GM04503 (cell line): ENCODE measurements around the gene SIGMAR1.
"Not testable (repeated sequence)": the region's sequence is repeated elsewhere in the genome, so short reads cannot be mapped to it uniquely, and the experiment has no call there.

Source experiments
- DNase-seq: peaks from one replicate; pipeline ENCODE4 v3.0.0-alpha.2; 2012; ENCODE audit warnings: low read depth

The SIGMAR1 gene

GRCh38 chr9:34654323-34655051, 16.9 kb upstream of the SIGMAR1 start:
- DNase-seq, result no peak

GRCh38 chr9:34653151-34654072, 15.8 kb upstream of the SIGMAR1 start:
- no peak for DNase-seq

DNA sequence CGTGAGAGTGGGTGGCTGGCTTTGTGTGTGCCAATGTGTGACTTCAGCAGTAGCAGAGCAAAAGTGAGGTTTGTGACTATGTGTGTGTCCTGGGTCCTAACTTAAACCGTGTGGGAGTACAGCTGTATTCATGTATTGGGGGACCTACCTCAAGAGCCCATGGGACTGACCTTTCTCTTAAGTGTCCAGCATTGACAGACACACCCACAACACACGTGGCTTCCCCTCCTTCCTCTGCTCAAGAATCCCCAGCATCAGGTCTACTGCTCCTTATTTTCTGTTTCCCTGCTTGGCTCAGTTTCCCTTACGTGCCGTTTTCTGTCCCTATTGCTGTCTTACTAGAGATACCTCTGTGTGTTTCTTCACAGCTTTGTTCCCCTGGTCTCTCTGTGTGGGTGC, 15.0 kb upstream of the SIGMAR1 start:
- DNase-seq, result no peak

DNA sequence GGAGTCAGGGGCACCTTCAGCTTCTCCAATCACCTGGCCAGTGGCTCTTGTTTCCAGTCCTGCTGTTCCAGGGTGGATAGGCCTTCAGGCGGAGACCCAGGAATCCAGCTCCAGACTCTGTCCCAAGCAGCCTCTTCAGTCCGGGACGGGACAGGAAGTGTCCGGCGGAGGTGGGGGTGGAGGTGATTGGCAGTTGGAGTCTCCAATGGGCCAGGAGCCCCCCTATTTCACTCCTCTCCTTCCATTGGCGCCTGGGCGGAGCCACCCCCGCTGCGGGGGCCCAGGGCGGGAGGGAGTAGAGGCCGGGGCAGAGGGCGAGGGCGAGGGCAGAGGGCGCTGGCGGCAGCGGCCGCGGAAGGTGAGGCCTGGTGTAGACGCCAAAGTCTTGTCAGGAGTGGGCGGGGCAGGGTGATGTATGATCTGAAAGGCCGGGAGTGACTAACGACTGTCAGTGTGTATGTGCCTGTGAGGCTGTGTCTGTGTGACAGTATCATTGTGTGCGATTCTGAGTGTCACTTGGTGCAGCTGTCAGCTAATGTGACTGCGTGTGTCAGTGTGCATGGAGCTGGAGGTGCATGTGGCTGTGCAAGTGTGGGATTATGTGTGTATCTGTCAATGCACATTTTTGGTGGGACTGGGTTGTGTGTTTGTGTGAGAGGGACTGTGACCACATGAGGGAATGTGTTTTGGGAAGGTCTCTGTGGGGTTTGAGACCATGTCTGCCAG, 14.5 kb upstream of the SIGMAR1 start, which contains the start of gene IL11RA:
IL11RA (plus strand) TSS at position 310 of the 726 bp plus-strand sequence. CDS start 3,033 bp downstream, outside the sequence.
- DNase-seq, result peak; percentile 72

DNA sequence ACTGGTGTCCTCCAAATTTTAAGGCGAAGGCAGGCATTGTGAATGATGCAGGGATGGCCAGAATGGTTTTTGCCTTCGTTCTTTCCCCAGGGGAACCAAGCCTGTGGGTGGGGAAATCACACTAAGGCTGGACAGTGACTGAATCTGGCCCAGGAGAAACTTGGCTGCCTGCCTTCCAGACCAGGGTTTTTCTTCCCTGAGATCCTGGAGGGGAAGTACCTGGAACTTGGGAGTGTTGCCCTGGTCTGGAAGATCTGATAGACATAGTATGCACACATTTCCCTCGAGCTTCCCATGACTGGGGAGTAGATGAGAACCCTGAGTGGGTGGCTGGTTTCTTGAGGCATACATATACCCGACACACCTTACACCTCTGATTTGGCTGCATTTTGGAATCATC, 13.7 kb upstream of the SIGMAR1 start:
- no peak for DNase-seq

- DNase-seq, result no peak
Observed at GRCh38 chr9:34650816-34651215, 13.2 kb upstream of the SIGMAR1 start.

- DNase-seq, result no peak
Observed at GRCh38 chr9:34648673-34649072, 11.1 kb upstream of the SIGMAR1 start.

- no peak for DNase-seq
Observed at GRCh38 chr9:34647651-34648050, 10.1 kb upstream of the SIGMAR1 start.

GRCh38 chr9:34647084-34647403, 9.5 kb upstream of the SIGMAR1 start:
- no peak for DNase-seq

DNA sequence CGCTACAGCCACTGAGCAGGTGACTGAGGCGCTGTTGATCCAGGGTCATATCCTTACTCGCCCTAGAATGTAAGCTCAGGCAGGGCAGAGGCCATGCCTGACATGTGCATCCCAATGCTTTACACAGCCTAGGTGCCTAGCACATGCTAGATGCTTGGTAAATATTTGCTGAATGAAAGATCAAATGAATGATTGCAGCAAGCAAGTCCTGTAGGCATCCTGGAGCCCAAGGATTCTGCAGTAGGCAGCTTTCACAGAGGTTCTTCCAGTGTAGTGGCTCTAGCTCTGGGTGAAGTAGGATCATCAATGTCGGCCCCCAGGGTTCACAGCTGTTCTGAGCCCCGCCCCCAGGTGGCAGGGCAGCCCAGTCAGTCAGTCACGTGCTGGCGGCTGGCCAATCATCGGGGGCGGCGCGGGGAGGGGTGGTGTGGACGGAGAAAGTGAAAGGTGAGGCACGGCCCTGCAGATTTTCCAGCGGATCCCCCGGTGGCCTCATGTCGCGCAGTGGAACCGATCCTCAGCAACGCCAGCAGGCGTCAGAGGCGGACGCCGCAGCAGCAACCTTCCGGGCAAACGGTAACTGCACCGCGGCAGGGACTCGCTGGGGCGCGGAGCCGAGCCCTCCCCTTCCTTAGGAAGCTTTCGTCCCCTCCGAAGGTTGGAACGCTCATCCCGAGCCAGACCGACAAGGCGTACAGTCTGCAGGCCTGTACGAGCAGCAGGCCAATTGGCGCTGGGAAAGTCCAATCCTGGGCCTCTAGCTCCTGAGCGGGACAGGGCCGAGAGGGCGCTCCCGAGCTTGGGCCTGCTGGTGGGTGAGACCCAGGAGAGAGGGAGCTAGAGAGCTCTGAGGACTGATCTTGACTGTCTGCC, 8.9 kb upstream of the SIGMAR1 start, which contains the start of gene GALT:
GALT (plus strand) TSS at position 465 of the 873 bp plus-strand sequence; CDS start at position 495, 30 bp downstream.
- DNase-seq, result no peak

DNA sequence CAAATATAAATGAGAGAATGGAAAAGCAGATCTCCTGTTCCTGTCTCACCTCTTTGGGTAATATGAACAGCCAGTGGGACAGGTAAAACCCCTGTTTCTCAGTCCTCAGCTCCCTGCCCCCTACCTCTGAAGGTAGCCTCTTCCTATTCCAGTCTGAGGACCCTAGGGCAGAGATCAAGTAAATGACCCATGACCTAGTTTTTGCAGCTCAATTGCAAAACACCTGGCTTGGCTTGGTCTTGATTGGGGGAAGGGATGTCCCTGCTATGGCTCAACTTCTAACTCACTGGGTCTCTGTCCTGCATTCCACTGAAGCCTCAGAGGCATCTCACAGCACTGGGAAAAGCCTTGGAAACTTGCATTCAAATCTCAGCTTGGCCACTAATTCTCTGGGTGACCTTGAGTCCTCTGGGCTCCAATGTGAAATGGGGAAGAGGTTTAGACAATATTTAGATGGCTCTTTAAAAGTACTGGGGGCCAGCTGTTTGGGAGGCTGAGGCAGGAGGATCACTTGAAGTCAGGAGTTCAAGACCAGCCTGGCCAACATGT, 7.3 kb upstream of the SIGMAR1 start:
- DNase-seq, result no peak

DNA sequence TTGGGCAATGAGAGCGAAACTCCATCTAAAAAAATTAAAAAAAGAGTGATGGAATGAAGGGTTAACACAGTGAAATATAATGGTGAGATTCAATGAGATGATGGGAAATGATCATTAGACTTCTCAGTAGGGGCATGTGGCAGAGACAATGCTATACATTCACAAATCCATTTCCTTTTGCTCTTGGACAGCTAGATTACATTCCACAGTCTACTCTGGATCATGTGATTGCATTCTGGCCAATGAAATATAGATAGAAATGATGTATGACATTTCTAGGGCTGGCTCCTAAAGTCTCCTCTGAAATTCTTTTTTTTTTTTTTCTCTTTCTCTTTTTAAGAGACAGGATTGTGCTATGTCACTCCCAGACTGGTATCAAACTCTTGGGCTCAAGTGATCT, 5.1 kb upstream of the SIGMAR1 start:
- no peak for DNase-seq

DNA sequence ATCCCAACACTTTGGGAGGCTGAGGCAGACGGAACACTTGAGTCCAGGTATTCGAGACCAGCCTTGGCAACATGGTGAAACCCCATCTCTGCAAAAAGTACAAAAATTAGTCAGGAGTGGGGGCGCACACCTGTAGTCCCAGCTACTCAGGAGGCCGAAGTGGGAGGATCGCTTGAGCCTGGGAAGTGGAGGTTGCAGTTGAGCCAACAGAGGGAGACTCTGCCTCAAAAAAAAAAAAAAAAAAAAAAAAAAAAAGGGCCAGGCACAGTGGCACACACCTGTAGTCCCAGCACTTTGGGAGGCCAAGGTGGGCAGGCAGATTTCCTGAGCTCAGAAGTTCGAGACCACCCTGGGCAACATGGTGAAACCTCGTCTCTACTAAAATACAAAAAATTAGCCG, 1.7 kb upstream of the SIGMAR1 start:
- DNase-seq, result not testable (repeated sequence)

DNA sequence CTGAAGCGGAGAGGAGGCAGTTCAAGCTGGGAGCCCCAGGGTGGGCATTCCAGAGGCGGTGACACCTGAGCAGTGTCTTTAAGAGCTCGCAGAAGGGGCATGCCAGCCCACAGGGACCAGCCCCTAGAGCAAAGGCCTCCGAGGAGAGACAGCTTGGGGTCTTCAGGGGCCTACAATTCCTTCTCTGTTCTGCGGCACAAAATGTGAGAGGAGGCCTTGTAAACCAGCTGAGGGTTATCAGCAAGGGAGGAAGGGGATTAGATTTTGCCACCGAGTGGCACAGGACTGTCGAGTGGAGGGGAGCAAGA, 505 bp upstream of the SIGMAR1 start:
- no peak for DNase-seq

DNA sequence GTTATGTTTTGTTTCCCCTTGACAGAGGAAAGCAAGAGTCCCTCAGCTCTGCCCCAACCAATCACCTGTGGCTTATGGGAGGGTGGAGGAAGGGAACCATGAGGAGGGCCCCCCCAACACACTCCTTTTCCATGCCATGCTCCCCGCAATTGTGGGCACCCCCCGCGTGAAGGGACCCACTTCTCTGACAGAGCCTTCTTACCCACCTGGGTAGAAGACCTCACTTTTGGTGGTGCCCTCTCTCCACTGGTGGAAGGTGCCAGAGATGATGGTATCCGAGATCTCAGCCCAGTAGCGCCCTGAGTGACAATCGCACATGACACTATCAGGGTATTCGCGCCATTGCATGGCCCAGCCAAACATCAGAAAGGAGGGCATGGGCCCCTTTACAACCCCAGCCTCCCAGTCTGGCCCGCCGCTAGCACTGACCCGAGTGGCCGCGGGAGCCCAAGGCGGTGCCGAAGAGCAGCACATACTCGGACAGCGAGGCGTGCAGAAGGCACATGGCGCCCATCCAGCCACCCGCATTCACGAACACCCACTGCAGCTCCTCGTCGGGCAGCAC, 714 bp downstream of the SIGMAR1 start:
- DNase-seq, result no peak

DNA sequence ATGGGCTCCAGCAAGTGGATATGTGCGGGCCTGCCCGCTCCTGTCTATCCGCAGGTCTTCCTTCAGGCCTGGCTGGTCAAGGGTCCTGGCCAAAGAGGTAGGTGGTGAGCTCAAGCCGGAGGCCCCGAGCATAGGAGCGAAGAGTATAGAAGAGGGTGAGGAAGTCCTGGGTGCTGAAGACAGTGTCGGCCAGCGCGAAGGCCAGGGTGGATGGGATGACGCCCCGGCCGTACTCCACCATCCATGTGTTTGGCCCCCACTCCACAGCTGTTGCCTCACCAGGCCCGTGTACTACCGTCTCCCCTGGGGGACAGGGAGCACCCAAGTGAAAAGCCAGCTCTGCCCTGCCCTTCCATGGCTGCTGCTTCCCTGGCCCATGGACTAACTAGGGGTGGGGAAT, 2.0 kb downstream of the SIGMAR1 start:
- no peak for DNase-seq

- DNase-seq, result no peak
Observed at GRCh38 chr9:34634551-34635248, 2.9 kb downstream of the SIGMAR1 start.

DNA sequence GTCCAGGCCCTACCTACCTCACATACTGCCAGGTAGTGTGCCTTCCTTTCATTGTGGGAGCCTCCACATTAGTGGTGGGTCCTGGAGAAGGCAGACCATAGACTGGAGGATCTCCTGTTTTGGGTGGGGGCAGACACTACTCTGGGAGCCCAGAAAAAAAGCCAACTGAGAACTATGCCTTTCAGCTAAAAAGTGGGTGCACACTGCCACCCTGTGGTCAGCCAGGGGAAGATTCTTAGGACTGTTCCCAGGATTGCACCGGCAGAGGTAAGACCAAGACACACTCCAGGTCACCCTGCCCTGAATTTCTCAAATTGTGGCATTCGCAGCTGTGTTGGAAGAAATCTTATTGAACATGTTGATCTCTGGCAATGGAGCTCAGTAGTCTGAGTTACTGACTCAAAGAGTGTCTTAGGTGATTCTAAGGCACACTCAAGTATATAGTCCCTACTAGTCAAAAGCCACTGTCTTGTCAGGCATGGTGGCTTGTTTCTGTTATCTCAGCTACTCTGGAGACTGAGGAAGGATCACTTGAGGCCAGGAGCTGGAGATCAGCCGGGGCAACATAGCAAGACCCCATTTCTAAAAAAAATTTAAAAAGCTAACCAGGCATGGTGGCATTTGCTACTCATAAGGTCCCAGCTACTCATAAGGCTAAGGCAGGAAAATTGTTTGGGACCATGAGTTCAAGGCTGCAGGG, 3.6 kb downstream of the SIGMAR1 start:
- no peak for DNase-seq

- DNase-seq, result no peak
Observed at GRCh38 chr9:34633166-34633565, 4.4 kb downstream of the SIGMAR1 start.
